ENCODE results near the gene HTRA2.

- TF ChIP-seq EZH2 (IDR thresholded peaks at IDR 0.05) (no peak), POLR2AphosphoS5 (IDR thresholded peaks at IDR 0.05; ENCODE audit: borderline replicate concordance, low read depth, low read length) (no peak), FOXP2 (optimal IDR thresholded peaks at IDR 0.05; ENCODE audit: control extremely low read depth, extremely low read length, insufficient read depth) (no peak)
These were observed 48.3 kb upstream of the HTRA2 start for GRCh38 chr2:74481431-74481830.

Data from SK-N-MC (cell line).